ENCODE data around the gene ENTR1.

The ENTR1 gene

DNA sequence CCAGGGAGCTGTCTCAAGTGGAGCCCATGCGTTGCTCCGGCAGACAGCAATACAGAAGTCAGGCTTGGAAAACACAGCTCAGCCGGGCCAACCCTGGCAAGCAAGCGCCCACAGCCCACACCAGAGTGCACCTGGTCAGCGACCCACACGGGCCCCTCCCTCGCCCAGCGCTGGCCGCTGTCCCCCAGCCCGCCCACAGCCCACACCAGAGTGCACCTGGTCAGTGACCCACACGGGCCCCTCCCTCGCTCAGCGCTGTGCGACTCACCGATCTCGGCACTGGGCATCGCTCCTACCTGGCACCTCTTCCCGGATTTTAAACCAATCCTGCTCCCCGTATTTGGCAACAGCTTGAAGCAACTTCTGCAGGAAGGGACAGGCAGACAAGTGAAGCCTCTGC is 23.2 kb downstream of the ENTR1 start:
- H3K4me3 ChIP-seq (ENCODE audit: low read length), result no peak overlapping the region
- no peak for DNase-seq (ENCODE audit: low read depth)
- TF ChIP-seq, protein P1, sequence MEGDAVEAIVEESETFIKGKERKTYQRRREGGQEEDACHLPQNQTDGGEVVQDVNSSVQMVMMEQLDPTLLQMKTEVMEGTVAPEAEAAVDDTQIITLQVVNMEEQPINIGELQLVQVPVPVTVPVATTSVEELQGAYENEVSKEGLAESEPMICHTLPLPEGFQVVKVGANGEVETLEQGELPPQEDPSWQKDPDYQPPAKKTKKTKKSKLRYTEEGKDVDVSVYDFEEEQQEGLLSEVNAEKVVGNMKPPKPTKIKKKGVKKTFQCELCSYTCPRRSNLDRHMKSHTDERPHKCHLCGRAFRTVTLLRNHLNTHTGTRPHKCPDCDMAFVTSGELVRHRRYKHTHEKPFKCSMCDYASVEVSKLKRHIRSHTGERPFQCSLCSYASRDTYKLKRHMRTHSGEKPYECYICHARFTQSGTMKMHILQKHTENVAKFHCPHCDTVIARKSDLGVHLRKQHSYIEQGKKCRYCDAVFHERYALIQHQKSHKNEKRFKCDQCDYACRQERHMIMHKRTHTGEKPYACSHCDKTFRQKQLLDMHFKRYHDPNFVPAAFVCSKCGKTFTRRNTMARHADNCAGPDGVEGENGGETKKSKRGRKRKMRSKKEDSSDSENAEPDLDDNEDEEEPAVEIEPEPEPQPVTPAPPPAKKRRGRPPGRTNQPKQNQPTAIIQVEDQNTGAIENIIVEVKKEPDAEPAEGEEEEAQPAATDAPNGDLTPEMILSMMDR (conservative IDR thresholded peaks at IDR 0.05; ENCODE audit: low read length), result no peak

DNA sequence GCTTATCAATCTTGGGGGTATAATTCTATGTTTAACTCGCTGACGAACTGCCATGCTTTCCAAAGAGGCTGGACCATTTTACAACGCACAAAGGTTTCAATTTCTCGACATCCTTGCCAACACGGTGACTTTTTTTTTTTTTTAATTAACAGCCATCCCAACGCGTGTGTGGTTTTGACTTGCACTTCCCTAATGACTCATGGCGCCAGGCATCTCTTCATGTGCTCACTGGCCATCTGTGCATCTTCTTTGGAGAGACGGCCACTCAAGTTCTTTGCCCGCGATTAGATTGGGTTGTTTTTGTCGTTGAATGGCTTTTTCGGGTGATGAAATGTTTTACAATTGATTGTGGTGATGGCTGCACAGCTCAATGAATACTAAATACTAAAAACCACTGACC is 24.4 kb downstream of the ENTR1 start:
- H3K4me3 ChIP-seq (ENCODE audit: low read length), result no peak overlapping the region
- DNase-seq (ENCODE audit: low read depth), result no peak
- TF ChIP-seq, protein P1 (conservative IDR thresholded peaks at IDR 0.05; ENCODE audit: low read length), result no peak

DNA sequence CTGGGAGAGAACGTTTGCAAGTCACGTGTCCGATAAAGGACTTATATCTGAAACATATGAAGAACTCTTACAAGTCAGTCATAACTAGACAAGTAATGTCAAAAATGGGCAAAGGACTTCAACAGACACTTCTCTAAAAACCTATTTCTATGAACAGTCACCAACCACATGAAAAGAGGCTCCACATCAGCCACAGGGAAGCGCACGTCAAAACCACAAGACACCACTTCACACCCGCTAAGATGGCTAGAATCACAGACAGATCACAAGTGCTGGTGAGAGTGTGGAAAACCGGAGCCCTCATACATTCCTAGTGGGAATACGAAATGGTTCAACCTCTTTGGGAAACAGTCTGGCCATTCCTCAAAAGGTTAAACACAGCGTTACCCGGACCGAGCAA is 25.4 kb downstream of the ENTR1 start:
- DNase-seq (ENCODE audit: low read depth), result no peak
- no peak overlapping the region for H3K4me3 ChIP-seq (ENCODE audit: low read length)
- TF ChIP-seq, protein P1 (conservative IDR thresholded peaks at IDR 0.05; ENCODE audit: low read length), result no peak

DNA sequence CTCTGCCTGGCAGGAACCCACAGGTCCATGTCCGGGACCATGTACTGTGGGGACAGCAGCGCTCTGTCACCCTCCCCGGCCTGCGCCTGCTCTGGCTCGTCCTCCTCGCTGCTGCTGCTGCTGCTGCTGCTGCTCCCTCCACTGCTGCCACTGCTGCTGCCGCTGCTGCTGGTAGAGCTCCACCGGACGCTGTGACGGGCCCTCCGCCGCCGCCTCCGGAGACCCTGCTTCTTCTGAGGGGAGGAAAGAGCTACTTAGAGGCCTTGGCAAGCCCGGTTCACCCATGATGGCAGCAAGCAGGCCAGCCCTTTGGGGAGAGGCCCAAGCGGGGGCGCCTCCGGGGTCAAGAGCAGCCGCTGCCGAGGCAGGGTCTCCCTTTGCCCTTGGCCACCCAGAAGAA is 27.0 kb downstream of the ENTR1 start:
- no peak overlapping the region for H3K4me3 ChIP-seq (ENCODE audit: low read length)
- TF ChIP-seq, protein P1 (conservative IDR thresholded peaks at IDR 0.05; ENCODE audit: low read length), result no peak
- DNase-seq (ENCODE audit: low read depth), result no peak

DNA sequence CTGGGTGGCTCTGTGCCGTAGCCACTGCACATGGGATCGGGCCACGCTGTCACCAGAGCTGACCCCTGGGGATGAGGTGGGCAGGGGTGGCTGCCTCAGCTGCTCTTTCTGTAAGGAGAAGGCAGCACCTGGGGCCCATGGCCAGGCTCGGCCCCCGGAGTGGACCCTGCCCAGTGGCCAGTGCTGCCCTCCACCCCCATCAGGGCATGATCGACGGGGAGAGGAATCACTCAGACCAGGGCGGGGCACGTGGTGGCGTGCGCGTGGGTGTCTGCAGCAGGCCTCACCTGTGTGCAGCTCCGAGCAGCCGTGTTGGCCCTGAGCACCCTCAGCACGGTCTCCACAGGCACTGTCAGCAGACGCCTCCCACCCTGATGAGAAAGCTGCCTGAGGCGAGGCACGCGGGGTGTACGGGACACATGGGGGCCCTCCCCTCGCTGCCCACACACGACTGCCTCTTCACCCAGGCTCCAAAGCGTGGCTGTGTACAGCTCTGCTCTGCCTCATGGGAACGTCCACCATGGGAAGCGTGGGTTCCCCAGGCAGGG is 28.4 kb downstream of the ENTR1 start:
- TF ChIP-seq, protein P1 (conservative IDR thresholded peaks at IDR 0.05; ENCODE audit: low read length), result no peak
- H3K4me3 ChIP-seq (ENCODE audit: low read length), result no peak overlapping the region
- no peak for DNase-seq (ENCODE audit: low read depth)

DNA sequence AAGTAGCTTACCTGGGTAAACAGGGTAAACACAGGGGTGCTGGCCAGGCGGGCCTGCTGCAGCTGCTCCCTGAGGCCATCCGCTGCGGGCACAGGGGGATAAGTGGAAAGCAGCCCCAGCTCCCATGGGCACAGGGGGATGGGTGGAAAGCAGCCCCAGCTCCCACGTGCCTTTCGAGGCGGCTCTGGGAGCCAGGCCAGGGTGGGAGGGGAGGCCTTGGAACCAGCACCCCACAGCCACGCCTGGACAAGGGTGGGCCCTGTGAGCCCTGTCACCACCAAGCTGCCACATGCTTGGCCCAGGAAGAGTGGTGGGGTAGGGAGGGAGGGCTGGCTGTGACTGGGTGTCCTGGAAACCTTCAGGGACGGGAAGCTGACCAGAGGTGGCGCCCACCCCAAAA is 29.1 kb downstream of the ENTR1 start:
- no peak overlapping the region for H3K4me3 ChIP-seq (ENCODE audit: low read length)
- no peak for DNase-seq (ENCODE audit: low read depth)
- TF ChIP-seq, protein P1 (conservative IDR thresholded peaks at IDR 0.05; ENCODE audit: low read length), result no peak

DNA sequence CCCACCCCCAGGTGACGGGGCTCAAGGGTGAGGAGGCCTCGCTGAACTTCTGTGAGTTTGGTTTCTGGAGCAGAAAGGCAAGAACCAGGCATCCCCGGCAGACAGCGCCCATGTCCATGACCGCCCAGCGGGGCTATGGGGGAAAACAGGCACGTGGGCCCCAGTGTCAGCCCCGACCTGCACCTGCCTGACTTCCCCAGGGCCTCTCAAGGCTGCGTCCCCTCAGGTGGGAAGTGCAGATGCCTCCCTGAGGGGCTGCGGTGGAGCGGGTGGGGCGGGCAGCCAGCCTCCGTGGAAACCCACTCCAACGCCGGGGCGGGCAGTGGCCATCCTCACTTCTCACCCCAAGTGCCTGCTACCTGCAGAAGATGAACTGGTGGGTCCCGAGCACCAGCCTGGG is 30.0 kb downstream of the ENTR1 start:
- DNase-seq (ENCODE audit: low read depth), result no peak
- TF ChIP-seq, protein P1 (conservative IDR thresholded peaks at IDR 0.05; ENCODE audit: low read length), result no peak
- H3K4me3 ChIP-seq (ENCODE audit: low read length), result no peak overlapping the region

Measured in AG10803 (cell line).